Prostate gland (tissue), 2 donors: ENCODE measurements around the gene PLA2R1. TPM values are rescaled to one million over a fixed set of nuclear protein-coding genes. Genes with fewer than 3 reads are reported as not detected.

Source experiments
- DNase-seq: peaks from one replicate; pipeline ENCODE4 v3.0.0-alpha.2; 2019; ENCODE audit warnings: low spot score
- H3K27ac ChIP-seq, 2 donors: fragments of 200-600 bp; sonication (generic); 2 replicates each; pipeline ENCODE4 v1.5.1; 2017 to 2019
- H3K27me3 ChIP-seq: fragments of 200-600 bp; sonication (generic); replicated peaks from 2 replicates; pipeline ENCODE4 v1.5.1; 2019; ENCODE audit not compliant: insufficient read depth
- H3K36me3 ChIP-seq, 2 donors: fragments of 200-600 bp; sonication (generic); 1 replicate in 1 of 2; 2 replicates in 1 of 2; pipeline versions ENCODE4 v1.5.1 to v1.8.1; 2017 to 2019
- H3K4me1 ChIP-seq: fragments of 200-600 bp; sonication (generic); replicated peaks from 2 replicates; pipeline ENCODE4 v1.5.1; 2019
- H3K4me3 ChIP-seq, 2 donors: fragments of 200-600 bp; sonication (generic); 2 replicates each; pipeline ENCODE4 v1.5.1; 2017 to 2019
- H3K9me3 ChIP-seq: fragments of 200-600 bp; sonication (generic); 2 replicates; pipeline ENCODE4 v1.5.1; 2017
- POLR2A ChIP-seq: fragments of 450-650 bp; IDR thresholded peaks from one replicate; pipeline ENCODE4 v1.6.1; 2016; ENCODE audit warnings: antibody characterized with exemption, mild to moderate bottlenecking
- POLR2AphosphoS5 ChIP-seq: sonication (generic); formaldehyde crosslinking; IDR thresholded peaks from one replicate; pipeline ENCODE4 v1.6.1; 2017; ENCODE audit warnings: antibody characterized with exemption
- WGBS: methylation state at CpG from one replicate; pipeline ENCODE4 v1.1.5; 2018; 5-methylcytosine and 5-hydroxymethylcytosine counted together
- intact Hi-C: fragments of 100-400 bp; cut with DNase I; formaldehyde crosslinking; loops from one replicate; pipeline ENCODE4 v1.14.2; 2022
- total RNA-seq, 2 donors: library from RNA; depleted of rRNA; stranded (reverse); fragments of >200 nt; gene quantifications; one replicate each; pipeline ENCODE4 v1.1.0, GENCODE V29; 2016
- TF ChIP-seq, protein P1 (sequence below), 4 experiments: fragments of 200-600 bp in 2 of 4; fragments of 450-650 bp in 2 of 4; sonication (generic) in 2 of 4; IDR thresholded peaks; 1 replicate in 3 of 4; 2 replicates in 1 of 4; pipeline ENCODE4 v1.5.1; 2016 to 2019; ENCODE audit warnings: antibody characterized with exemption in 4 of 4, mild to moderate bottlenecking in 2 of 4, moderate library complexity in 2 of 4

The PLA2R1 gene
- total RNA-seq, 2 donors from 2014 or later, result 8.1 to 10.5 TPM

DNA sequence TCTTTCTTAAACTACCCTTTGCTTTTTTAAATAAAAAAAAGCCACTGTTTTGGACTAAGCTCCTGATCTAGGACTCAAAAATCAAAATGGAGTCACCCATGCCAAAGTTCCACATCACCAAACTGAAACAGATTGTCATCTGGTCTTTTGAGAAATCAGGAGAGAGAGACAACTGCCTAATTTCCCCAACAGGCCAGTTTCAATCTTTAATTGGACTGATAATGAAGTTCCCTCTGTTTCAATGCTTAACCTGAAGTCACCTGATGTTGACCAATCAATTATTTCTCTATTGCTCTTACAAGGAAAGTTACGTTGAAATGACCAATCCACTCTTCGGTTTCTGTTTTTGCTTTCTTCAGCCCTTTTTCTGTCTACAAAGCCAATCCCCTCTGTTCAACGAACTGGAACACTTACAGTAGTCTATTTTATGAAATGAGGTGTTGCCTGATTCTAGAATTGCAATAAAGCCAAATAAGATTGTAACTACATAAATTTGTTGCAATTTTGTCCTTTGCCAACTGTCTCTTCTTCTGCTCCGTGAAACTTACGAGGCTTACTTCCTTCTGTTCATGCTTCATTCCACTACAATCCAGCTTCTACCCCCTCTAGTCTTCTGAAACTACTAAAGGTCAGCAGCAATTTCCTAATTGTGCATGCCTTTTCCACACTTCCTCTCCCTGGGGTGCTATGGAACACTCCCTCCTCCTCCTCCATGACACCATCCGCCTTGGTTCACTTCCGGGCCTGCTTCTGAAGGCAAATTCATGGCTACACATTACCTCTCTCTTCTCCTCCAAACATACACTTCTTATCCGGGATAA lies 169.2 kb downstream of the PLA2R1 start:
- Histone ChIP-seq H3K36me3 (no peaks in the 10 kb centered on the region), H3K4me3 (no peak overlapping the region), H3K4me1 (no peaks in the 10 kb centered on the region), H3K27ac (no peak overlapping the region), H3K27me3 (no peaks in the 10 kb centered on the region), H3K9me3 (no peaks in the 10 kb centered on the region)
- 90% methylated on average over 8 of the region's 8 CpGs for WGBS
- intact Hi-C loops, result no loop called here
- no peak for DNase-seq
- TF ChIP-seq POLR2AphosphoS5 (no peak), POLR2A (no peak)
- TF ChIP-seq, protein P1, sequence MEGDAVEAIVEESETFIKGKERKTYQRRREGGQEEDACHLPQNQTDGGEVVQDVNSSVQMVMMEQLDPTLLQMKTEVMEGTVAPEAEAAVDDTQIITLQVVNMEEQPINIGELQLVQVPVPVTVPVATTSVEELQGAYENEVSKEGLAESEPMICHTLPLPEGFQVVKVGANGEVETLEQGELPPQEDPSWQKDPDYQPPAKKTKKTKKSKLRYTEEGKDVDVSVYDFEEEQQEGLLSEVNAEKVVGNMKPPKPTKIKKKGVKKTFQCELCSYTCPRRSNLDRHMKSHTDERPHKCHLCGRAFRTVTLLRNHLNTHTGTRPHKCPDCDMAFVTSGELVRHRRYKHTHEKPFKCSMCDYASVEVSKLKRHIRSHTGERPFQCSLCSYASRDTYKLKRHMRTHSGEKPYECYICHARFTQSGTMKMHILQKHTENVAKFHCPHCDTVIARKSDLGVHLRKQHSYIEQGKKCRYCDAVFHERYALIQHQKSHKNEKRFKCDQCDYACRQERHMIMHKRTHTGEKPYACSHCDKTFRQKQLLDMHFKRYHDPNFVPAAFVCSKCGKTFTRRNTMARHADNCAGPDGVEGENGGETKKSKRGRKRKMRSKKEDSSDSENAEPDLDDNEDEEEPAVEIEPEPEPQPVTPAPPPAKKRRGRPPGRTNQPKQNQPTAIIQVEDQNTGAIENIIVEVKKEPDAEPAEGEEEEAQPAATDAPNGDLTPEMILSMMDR (IDR thresholded peaks at IDR 0.05), result no peak

DNA sequence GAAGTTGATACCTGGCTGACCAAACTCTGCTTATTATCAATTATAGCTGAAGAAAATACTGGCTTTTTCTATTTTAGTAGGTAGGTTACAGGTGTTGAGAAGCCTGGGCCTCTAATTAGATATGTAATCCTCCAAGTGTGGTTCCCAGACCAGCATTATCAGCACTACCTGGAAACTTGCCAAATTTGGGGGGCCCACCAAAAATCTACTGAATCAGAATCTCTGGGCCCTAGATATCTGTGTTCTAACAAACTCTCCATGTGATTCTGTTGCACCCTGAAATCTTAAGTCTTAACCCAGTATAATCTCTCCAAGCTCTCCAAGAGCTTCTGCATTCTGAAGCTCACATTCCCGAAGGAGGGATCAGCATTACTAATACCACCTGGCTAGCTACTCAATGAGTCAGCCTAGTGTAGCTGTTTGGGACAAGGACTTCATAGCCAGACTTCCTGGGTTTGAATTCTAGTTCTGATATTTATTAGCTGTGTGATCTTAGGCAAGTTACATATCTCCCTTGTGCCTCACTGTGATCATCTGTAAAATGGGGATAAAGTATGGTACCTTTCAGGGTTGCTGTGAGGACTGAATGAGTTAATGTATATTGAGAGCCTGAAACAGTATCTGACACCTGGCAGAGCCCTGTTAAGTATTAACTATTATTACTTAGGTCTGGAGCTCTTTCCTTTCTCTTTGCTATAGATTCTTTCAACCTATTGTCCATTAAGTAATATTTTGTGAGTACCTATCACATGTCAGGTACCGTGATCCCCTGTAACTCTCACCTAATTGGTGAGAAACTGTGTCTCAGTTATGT lies 170.3 kb downstream of the PLA2R1 start:
- intact Hi-C loops, result no loop called here
- no peaks in the 10 kb centered on the region for H3K9me3 ChIP-seq
- H3K27me3 ChIP-seq, result no peaks in the 10 kb centered on the region
- H3K4me3 ChIP-seq, result no peak overlapping the region
- DNase-seq, result no peak
- 83% methylated on average over 2 of the region's 2 CpGs for WGBS
- no peaks in the 10 kb centered on the region for H3K36me3 ChIP-seq
- H3K4me1 ChIP-seq, result no peaks in the 10 kb centered on the region
- no peak overlapping the region for H3K27ac ChIP-seq
- TF ChIP-seq, protein P1 (IDR thresholded peaks at IDR 0.05), result no peak

DNA sequence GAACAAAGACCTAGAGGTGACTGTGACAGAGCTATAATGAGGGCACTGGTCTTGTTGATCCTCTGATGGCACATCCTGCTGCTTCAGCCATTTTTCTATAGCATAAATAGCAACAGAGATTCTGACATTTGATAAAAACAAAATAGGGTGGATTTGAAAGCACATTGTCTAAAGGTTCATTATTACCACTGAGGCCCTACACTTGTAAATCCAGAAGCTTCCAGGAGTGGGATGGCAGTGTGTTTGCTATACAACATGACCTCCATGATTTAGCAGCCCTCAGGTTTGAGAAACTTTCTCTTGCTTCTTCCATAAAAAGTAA lies 171.2 kb downstream of the PLA2R1 start:
- no peaks in the 10 kb centered on the region for H3K9me3 ChIP-seq

DNA sequence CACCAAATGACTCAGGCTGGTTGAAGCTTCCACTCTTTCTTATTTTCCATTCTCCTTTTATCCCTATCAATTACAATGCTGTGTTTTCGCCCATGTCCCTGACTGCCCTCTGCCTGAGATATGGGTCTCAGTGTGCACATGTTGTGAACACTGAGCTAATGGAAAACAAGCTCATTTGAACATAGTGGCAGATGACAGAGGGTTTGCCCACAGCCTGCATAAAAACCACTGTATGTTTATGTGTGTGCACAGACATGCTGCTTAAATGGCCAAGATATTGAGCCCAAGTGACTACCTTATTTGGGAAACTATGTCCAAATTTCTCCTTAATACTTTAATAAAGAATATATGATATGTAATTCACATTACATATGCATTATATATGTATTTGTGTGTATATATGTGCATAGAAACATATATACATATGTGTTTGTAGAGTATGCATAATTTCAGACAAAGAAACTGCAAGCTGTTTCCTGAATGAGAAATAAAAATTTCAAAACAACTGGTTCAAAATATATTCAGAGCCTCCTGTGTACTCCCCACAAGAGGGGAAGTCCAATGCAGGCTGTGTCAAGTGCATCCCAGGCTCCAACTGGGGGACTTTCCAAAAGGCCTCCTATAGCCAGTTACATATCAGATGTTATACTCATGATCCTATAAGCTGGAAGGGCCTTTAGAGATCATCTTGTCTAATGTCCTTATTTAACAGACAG lies 171.7 kb downstream of the PLA2R1 start:
- no peaks in the 10 kb centered on the region for H3K36me3 ChIP-seq
- no peak overlapping the region for H3K27ac ChIP-seq
- WGBS, result 100% methylated on average over 1 of the region's 1 CpG
- H3K4me3 ChIP-seq, result no peak overlapping the region
- intact Hi-C loops, result no loop called here
- no peaks in the 10 kb centered on the region for H3K9me3 ChIP-seq
- no peak for DNase-seq
- TF ChIP-seq, protein P1 (IDR thresholded peaks at IDR 0.05), result no peak
- TF ChIP-seq POLR2A (no peak), POLR2AphosphoS5 (no peak)
- H3K27me3 ChIP-seq, result no peaks in the 10 kb centered on the region
- H3K4me1 ChIP-seq, result no peaks in the 10 kb centered on the region

More for the DNA sequence above, 171.2 kb downstream of the PLA2R1 start:
- Histone ChIP-seq H3K27me3 (no peaks in the 10 kb centered on the region), H3K4me3 (no peak overlapping the region), H3K36me3 (no peaks in the 10 kb centered on the region), H3K27ac (no peak overlapping the region), H3K4me1 (no peaks in the 10 kb centered on the region)
- DNase-seq, result no peak
- TF ChIP-seq POLR2AphosphoS5, result no peak
- no peak for TF ChIP-seq POLR2A
- TF ChIP-seq, protein P1 (IDR thresholded peaks at IDR 0.05), result no peak
- intact Hi-C loops, result no loop called here
